HUDEP-2 (cell line): Measurements from ENCODE around the gene LRRC4C.

Source experiments
- DNase-seq, 76 experiments: peaks; one replicate each; lab custom pipeline; 2025; ENCODE audit not compliant: unreplicated experiment in 76 of 76; lab: John Stamatoyannopoulos, UW

LRRC4C gene

DNA sequence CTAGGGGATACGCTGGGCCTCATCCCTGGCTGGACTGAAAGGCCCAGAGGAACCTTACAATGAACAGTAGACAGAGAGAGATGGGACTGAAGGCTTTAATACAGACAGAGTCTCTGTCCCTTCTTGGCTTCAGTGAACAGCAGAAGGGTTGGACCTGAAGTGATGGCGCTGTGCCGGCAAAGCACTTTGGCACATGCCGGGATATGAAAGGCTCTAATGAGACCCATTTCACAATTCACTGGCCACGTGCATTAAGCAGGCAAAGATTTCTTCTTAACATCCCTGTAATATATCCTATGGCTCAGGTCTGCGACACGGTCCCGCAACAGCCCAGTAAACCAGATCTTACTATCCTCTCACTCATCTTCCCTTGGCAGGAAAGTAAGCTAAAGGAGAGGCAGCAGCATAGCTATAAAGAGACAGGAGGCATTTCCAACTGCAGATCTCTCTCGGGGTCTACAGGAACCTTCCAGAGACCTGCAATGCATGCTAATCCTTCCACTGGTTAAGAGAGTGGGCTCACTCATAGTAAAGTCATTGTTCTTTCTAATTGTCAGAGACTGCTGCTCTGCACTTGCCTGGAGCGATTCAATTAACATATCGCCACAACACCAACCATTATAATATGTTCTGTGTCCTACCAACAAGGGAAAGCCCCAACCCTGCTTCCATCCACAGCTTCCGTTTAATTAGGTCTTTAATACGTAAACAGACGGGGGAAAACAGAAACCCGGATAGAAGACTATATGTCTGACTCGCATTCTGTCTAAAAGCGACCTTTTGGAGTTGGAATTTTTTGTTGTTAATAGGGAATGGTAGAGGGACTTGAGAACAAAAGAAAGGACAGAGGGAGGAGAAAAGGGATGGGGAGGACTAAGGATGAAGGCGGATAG, 1179.0 kb downstream of the LRRC4C start:
- DNase-seq: no peak

DNA sequence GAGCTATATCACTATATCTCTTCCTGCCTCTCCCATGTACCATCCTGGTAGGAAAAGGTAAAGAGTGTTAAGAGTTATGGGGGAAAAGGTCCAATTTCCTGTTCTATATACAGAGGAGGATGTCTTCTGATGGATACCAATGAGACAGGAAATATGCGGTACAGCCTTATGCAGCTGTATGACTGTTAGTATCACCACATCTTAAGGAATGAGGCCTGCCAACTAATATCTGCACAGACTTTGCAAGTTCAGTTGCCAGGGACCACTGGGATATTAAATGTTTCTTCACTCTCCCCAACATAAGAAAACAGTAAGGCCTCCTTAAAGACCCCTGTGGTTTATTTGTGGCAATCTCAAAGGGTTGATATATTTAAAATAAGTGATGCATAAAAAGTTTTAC, 1182.5 kb downstream of the LRRC4C start:
- DNase-seq: no peak

DNA sequence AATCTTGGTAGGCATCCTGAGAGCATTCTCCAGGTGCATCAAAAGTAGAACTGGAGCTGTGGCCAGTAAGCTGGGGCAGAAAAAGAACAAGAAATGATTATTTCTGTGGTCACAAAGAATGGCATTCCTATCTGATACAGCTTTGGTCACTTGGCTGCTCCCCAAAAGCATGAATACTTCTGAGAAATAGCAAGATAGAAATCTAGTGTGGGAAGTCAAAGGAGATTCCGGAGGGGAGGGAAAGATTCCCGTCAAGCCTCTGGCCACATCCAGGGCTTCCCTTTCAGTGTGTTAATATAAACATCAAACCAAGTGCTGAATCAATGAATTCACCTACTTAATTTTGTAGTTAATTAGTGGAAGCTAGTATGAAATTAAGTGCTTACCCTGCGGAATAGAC, 1185.4 kb downstream of the LRRC4C start:
- DNase-seq: no peak

DNA sequence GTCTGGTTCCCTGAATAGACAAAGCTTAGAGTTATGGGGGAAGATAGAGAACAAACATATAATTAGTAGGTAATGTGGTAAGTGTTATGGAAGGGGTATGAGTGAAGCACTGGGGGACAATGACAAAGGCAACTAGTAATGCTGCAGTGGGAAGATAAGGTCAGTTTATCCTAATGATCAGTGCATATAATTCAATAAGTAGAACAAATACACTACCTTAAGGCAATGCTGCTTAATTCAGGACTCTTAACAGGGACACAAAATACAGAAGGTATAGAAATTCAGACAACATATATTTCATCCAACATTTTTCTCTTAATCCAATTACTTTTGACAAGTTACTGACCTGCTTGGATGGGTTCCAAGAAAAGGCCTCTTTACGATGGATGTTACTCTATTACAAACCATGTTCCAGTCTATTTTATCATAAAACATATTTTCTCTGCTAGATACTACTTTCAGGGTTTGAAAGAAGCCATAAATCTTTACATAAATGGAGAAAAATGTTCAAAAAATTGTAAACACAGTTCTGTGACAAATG, 1186.2 kb downstream of the LRRC4C start:
- DNase-seq: no peak

DNA sequence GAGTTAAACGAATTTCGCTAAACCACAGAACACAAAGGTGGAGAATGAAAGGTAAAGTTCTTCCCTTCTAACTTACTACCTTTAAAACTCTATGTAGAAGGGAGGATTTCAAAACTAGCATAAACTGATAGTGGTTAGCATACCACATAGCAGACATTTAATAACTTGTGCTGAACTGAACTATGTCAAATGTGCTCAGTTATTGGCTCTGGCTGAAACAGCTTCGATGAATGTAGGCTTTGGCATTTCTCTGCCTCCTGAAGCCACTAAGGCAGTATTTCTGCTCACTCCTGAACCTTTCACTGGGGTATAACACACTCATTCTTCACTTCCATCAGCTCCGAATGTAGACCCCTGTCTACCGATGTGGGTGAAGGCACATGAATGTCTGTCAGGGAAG, 1188.1 kb downstream of the LRRC4C start:
- DNase-seq: no peak

DNA sequence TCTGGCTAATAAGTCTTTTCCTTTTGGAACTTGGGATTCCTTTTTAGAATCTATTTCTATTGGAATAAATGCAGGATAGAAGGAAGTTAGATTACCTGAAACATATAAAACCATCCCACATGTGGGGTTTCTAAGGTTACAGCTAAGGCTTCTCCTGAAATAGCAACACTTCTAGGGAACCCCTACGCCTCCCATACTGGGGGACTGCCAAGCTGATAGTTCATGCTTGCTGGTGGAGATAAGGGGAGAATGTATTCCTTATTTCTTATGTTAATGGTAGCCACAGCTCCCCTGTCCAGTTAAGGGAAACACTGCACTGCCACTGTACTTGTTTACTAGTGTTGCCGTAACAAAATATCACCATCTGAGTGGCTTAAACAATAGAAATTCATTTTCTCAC, 1189.6 kb downstream of the LRRC4C start:
- DNase-seq: no peak

DNA sequence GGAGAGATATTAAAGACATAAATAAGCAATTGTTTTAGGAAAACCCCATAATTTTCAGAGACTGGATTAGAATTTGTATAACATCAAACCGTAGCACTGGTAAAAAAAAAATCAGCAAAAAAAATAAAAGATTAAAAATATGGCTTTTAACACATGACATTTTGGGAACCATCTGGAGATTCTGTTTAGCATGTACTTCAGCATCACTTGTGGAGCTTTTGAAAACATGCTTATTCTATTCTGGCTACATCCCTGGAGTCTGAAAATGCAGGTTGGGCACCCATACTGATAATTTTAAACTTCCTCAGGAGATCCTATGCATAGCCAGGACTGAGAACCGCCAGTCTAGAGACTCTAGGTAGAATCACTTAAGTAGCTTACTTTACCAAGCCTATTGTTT, 1190.9 kb downstream of the LRRC4C start:
- no peak for DNase-seq

DNA sequence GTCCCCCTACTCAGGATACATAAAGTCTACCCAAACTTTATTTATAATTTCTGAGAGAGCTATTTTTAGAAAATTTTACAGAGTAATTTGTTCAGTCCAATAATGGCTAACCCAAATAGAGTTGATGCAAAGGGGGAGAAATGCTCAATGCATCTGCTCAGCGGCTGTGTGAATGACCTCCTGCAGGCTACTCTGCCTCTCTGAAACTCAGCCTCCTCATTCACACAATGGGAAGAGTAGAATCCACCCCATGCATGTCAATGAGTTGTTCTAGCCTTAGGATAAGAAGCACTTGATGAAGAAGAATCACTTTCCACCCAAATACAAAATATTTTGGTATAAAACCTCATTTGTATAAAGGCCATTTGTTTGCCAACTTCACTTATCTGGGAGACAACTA, 1204.0 kb downstream of the LRRC4C start:
- no peak for DNase-seq

DNA sequence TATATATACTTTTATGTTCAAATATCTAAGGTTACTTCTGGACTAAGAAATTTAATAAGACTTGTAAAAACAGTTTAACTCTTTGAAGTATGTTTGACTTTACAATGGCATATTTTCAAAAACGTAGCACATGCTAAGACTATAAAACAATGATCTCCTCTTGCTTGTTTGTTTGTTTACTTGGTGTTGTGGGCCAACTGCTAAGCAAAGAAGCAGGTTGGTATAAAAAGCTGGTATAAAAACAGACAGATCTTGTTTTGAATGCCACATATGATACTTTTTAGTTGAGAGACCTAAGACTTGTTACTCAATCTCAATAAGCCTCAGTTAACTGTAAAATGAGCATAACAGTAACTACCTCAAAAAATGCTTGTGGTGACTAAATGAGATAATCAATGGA, 1206.3 kb downstream of the LRRC4C start:
- no peak for DNase-seq

DNA sequence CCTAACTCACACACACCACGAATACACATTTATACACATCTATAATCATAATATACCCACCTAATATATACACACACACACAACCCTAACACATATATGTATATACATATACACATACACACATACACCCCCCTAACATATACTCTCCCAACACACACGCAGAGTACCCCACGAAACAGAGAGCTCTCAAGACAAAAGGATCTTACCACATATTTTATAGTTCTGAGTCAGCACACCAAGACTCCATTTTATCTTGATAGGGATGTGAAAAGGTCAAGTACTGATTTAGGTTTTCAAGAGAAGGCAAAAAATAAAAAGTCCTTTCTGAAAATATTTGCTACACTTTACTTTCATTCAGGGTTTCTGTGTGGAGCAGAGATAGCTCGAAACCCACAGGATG, 1207.2 kb downstream of the LRRC4C start:
- no peak for DNase-seq

DNA sequence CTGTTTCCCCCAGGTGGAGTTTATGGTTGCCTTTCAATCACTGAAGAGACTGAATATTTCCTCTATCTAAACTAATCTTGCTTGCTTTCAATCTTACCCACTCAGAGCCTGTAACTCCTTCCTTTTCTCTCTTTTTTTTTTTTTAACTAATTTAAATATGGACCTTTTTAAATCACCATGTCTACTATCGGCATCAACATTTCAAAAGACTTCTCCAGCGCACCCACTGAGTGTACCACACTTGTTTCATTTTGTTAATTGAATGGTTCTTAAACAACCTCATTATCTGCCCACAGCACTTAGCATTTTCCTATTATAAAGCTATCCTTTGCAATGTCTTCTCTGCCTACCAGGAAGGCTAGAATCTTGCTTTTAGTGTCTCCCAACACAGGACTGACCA, 1212.5 kb downstream of the LRRC4C start:
- no peak for DNase-seq

DNA sequence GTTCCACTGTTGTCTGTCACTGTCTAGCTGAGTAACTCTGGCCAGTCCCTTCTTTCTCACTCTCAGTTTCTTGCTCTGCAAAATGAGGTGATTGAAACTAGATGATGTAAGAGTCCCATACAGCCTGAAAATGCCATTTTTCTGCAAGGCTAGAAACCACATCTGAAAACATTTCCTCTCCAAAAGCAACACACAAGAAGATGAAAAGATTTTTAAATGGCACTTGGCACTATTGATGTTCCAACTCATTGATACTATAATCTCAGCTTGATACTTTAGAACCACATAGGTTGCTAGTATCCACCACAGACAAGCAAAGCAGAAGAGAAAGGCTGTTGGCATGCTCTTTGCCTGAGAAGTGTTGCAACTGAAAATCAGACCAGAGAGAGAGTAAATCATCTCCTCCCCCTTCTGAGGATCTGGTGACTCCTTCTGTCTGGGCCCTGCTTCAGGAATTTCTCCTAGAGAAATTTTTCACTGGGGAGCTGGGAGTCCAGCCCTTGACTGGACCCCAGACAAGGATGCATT, 1217.9 kb downstream of the LRRC4C start:
- no peak for DNase-seq

DNA sequence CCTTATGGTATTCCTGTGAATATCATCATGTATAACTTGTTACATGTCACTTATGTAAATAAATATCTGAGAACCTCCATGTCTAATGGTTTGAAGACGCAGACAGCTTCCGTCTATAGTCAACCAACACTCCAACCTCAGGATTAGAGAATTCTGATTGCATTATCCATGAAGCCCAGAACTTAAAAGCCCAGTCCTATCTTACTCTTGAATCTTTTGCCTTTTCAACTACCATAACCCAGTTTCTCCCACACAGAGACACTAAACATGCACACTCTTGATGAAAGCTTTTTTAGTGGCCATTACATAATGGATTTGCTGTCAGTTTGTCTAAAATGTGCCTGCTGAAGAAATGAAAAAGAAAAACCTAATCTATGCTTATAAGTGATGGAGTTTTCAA, 1219.2 kb downstream of the LRRC4C start:
- DNase-seq: no peak

DNA sequence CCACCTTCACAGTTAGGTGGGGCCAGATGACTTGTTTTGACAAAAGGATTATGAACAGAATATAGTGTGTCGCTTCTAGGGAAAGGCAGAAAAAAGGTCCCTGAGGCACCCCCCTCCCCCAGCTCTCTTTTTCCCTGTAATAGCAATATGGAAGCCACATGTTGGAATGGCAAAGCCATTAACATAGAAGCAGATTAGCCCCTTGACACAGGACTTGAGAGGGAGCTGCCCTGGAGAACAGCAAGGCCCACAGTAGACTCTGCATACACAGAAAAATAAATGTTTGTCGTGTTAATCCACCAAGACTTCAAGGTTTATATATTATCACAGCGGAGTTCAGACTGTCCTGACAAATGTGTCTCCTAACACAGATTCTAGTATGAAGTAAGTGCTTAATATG, 1222.9 kb downstream of the LRRC4C start:
- no peak for DNase-seq

DNA sequence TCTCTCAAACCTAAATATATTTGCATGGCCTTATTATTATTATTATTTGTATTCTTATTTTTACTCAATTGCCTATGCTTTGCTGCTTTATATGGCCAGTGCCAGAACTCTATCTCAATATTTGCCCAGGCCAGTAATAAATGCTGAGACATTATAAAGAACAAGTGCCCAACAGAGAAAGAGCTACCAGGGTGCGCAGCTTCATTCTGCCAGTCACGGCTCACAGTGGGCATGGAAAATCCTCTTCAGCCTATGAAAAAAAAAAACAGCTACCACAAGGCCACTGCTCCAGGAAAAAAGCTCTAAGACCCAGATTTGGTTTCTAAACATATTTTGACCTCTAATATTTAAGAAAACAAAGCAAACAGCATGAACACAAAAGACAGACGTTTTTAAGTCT, 1223.6 kb downstream of the LRRC4C start:
- no peak for DNase-seq

DNA sequence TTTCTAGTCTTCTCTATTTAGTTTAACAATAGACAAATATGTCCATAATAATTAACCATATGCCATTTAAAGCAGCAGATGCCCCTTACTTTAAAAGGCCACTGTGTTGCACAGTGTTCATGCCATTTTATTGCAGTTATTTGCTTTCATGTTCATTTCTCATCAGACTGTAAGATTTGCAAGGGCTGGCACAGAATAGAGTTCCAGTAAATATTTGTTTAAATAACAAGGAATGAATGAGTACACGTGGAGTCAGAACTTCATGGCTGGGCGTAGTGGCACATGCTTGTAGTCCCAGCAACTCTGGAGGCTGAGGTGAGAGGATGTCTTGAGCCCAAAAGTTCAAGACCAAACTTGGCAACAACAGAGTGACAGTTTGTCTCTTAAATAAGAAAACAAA, 1228.6 kb downstream of the LRRC4C start:
- DNase-seq: no peak

DNA sequence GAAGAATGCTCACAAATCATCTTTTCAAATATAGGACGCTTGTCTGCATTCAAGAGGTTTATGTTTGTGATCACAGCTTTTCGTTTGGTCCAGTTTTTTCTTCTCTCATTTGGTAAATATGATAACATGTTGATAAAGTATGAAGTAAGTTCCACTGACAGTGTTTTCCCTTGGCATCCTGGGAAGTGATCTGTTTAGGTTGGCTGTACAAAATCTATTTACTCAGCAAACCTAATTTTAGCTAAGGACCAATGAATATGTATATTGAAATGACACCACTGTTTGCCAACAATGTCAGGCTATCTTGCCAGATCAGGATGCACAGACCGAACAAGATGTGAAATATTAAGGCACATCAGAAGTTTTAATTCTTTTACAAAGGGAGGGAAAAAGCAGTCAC, 1230.8 kb downstream of the LRRC4C start:
- DNase-seq: no peak

DNA sequence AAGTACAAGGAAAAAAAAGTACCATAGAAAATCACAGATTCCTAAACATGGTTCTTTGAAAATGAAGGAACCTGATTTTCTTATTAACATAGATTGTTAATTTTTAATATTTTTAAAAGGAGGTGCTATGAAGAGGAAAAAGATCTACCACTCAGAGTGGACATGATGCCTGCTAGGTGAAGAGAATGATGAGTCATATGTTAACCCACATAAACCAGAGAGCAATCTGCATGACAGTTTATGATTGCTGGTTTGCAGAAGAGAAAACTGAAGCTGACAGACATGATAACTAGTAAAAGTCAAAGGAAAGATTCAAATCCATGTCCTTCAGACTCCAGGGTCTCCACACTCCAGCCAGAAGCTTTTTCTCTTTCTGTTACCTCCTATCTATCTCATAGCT, 1231.7 kb downstream of the LRRC4C start:
- no peak for DNase-seq

DNA sequence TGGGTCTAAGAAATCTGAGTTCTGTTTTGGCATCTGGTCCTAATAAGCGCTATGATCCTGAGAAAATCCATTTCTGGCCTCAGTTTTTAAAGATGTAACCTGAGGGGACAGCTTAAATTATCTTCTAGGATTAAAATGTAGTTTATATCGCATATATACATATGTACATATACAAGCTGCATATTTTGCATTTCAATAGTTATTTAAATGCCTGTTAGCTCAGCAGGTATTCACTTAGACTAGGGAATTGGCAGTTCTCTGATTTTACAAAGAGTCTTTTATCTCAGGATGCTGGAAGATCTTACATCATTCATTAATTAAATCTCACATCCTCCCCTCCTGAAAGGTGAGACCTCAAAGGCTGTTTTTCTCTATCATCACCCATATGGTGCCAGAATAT, 1232.8 kb downstream of the LRRC4C start:
- DNase-seq: no peak

DNA sequence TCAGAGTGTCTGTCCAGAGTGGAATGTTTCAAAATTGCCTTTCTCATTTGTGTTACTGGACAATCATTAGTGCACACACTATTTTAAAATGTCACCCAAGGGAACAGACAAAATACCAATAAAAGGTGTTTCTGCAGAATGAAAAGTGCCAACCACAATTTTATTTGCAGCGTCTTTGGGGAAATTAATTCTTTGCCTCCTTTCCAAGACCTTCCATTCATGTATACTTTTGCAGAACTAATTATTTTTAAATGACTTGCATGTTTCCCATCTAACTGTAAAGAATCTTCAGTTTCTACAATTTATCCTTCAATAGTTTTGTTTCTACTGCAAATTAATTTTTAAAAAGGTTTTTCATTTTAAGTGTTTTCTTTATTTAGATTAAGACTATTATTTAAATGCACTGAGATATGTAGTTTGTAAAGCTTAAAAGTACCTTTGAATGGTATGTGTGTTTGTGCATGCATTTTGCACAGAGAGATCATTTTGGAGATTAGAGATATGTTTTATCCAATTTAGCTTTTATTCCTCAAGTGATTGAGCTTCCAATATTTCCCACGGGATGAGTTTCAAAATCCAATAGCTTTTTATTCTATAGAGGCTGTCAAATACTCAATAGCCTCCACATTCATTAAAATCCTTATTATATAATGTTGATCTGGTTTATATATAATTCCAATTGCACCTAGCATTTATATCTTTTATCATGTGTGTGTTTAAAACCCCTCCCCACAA, 1235.7 kb downstream of the LRRC4C start:
- no peak for DNase-seq

DNA sequence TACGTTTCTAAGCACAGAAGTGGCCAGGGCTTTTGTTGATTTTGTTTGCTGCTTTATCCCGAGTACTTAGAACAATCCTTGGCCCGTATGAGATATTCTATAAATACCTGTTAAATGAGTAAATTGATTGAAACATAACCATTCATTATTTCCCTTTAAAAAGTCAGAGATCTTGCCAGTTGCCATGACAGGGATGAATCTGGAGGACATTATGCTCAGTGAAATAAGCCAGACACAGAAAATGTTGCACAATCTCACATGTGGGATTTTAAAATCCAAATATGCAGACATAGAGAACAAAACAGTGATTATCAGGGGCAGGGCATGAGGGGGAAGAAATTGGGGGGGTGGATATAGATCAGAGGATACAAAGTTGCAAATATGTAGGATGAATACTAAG, 1240.1 kb downstream of the LRRC4C start:
- DNase-seq: no peak

DNA sequence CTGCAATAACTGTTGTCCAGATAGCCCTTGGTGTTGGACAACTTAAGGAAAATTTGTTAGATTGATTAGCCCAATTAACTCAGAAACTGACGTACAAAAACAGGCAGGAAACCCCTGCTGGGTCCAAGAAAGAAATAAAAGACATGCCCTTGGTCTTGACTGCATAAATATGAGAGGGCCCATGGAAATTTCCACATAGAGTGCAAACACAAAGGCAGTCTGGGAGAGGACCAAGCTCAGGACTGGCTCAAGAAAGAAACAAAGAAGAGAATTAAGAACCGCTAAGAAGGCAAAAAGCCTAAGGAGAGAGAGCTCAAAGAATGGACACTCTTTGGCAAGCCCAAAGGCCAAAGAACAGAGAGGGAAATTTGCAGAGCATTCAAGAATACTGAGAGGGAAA, 1243.9 kb downstream of the LRRC4C start:
- DNase-seq: no peak
